Loucy (cell line): ENCODE results near the gene GPHN.

ENCODE experiments used
- CTCF ChIP-seq: fragments of 200-600 bp; sonication (generic); conservative IDR thresholded peaks from 2 replicates; pipeline ENCODE4 v1.5.1; 2014; ENCODE audit warnings: mild to moderate bottlenecking, antibody characterized with exemption, low read length
- EZH2phosphoT487 ChIP-seq: fragments of 200-600 bp; IDR thresholded peaks from 2 replicates; pipeline ENCODE4 v1.6.1; 2018; ENCODE audit warnings: antibody characterized with exemption, mild to moderate bottlenecking, moderate library complexity, borderline replicate concordance

- TF ChIP-seq EZH2phosphoT487 (no peak), CTCF (no peak)
Observed at GRCh38 chr14:67218126-67218525, 710.2 kb downstream of the GPHN start.
